Karpas-422 (cell line): ENCODE data around the gene VAT1L. TPM values are rescaled to one million over a fixed set of nuclear protein-coding genes. Genes with fewer than 3 reads are reported as not detected.

Source experiments
- DNase-seq: peaks from one replicate; pipeline ENCODE4 v3.0.0-alpha.2; 2015
- H2AFZ ChIP-seq: fragments of 200-600 bp; sonication (generic); 2 replicates; pipeline ENCODE4 v1.6.1; 2014; ENCODE audit warnings: antibody characterized with exemption, low read length, mixed read lengths
- H3K27ac ChIP-seq: fragments of 200-600 bp; sonication (generic); 2 replicates; pipeline ENCODE4 v1.5.1; 2014; ENCODE audit warnings: mild to moderate bottlenecking, low read length, moderate library complexity
- H3K27me3 ChIP-seq: fragments of 200-600 bp; sonication (generic); 2 replicates; pipeline ENCODE4 v1.6.1; 2014; ENCODE audit warnings: low read length, mixed read lengths
- H3K36me3 ChIP-seq: fragments of 200-600 bp; sonication (generic); 2 replicates; pipeline ENCODE4 v1.6.1; 2014; ENCODE audit warnings: low read length, mixed read lengths; ENCODE audit not compliant: insufficient read depth
- H3K4me1 ChIP-seq: fragments of 200-600 bp; sonication (generic); 2 replicates; pipeline ENCODE4 v1.6.1; 2014; ENCODE audit warnings: mild to moderate bottlenecking, low read length, mixed read lengths
- H3K4me2 ChIP-seq: fragments of 200-600 bp; sonication (generic); 2 replicates; pipeline ENCODE4 v1.6.1; 2014; ENCODE audit warnings: low read length, low read depth, mild to moderate bottlenecking; ENCODE audit not compliant: poor library complexity, severe bottlenecking
- H3K4me3 ChIP-seq: fragments of 200-600 bp; sonication (generic); 2 replicates; pipeline ENCODE4 v1.5.1; 2014; ENCODE audit warnings: mild to moderate bottlenecking, antibody characterized with exemption, low read length, mixed read lengths
- H3K79me2 ChIP-seq: fragments of 200-600 bp; sonication (generic); 2 replicates; pipeline ENCODE4 v1.6.1; 2014; ENCODE audit warnings: mild to moderate bottlenecking, low read length, mixed read lengths
- H3K9ac ChIP-seq: fragments of 200-600 bp; sonication (generic); 2 replicates; pipeline ENCODE4 v1.6.0; 2014; ENCODE audit warnings: low read length
- H3K9me2 ChIP-seq: fragments of 200-600 bp; sonication (generic), shearing (Covaris generic); replicated peaks from 2 replicates; pipeline ENCODE4 v1.6.0; 2014; ENCODE audit warnings: mild to moderate bottlenecking, low read length, moderate library complexity; ENCODE audit not compliant: insufficient read depth
- H3K9me3 ChIP-seq: fragments of 300-700, 200-600 bp; sonication (generic); 2 replicates; pipeline ENCODE4 v1.6.1; 2014; ENCODE audit warnings: low read length, mixed read lengths
- H4K20me1 ChIP-seq: fragments of 200-600 bp; sonication (generic); 2 replicates; pipeline ENCODE4 v1.6.1; 2014; ENCODE audit warnings: mild to moderate bottlenecking, antibody characterized with exemption, low read length, low read depth; ENCODE audit not compliant: insufficient read depth
- total RNA-seq: library from RNA; depleted of rRNA; stranded (reverse); fragments of >200 nt; shearing (Covaris generic); gene quantifications from 2 replicates; pipeline ENCODE4 v1.2.3, GENCODE V29; 2014; ENCODE audit warnings: low replicate concordance

The VAT1L gene
- total RNA-seq, 1 experiment from 2014 or later = 5.1 TPM

DNA sequence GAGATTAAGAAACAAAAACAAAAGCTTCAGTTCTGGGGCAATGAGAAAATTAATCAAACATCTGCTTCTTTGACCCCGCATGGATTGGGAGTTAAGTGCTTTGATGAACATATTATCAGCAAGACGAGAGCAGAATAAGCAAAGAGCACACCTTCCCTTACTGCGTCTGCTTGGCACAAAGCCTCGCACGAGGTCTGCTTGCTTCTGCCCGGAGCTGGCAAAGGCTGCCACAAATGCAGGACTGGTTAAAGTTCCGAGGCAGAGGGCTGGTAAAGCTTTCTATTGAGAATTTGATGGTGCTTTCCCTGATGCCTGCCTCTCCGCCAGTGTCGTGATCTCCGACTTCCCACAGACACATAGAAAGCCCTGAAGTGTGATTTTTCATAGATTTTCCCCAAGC, 17.0 kb downstream of the VAT1L start:
- Histone ChIP-seq H3K4me1 (peaks cover 6% of the 10 kb centered on the region), H3K27me3 (no peaks in the 10 kb centered on the region), H3K27ac (no peak overlapping the region), H4K20me1 (0 out of 2 replicates have a peak, but pooled peaks cover 5% of the 10 kb centered on the region), H3K9me3 (no peaks in the 10 kb centered on the region), H2AFZ (no peak overlapping the region), H3K9me2 (no peaks in the 10 kb centered on the region), H3K9ac (no peak overlapping the region), H3K79me2 (no peaks in the 10 kb centered on the region), H3K4me2 (no peak overlapping the region), H3K36me3 (no peaks in the 10 kb centered on the region), H3K4me3 (no peak overlapping the region)
- no peak for DNase-seq

DNA sequence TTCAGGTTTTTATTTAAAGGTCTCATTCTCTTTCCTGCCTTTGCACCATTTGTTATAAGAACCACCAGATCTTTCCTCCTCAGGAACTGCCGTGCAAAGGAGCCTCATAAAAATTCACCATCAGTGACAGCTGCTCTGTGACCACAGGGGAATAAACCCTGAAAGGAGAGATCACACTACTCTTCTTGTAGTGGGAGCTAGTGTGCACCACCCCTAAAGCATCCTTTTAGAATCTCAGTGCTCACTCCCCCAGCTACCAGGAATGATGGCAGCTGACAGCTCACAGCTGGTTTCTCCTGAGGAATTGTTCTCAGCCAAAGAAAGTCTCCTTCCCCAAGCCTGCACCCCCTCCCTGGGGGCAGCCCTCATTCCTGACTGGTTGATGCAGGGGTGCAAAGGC, 18.7 kb downstream of the VAT1L start:
- no peaks in the 10 kb centered on the region for H3K36me3 ChIP-seq
- no peak overlapping the region for H3K27ac ChIP-seq
- peaks cover 6% of the 10 kb centered on the region for H3K4me1 ChIP-seq
- H3K9ac ChIP-seq = no peak overlapping the region
- no peaks in the 10 kb centered on the region for H3K27me3 ChIP-seq
- H3K4me3 ChIP-seq = no peak overlapping the region
- no peak overlapping the region for H3K4me2 ChIP-seq
- H3K79me2 ChIP-seq = no peaks in the 10 kb centered on the region
- no peaks in the 10 kb centered on the region for H3K9me2 ChIP-seq
- no peak overlapping the region for H2AFZ ChIP-seq
- 0 out of 2 replicates have a peak, but pooled peaks cover 5% of the 10 kb centered on the region for H4K20me1 ChIP-seq
- no peaks in the 10 kb centered on the region for H3K9me3 ChIP-seq
- DNase-seq = no peak

DNA sequence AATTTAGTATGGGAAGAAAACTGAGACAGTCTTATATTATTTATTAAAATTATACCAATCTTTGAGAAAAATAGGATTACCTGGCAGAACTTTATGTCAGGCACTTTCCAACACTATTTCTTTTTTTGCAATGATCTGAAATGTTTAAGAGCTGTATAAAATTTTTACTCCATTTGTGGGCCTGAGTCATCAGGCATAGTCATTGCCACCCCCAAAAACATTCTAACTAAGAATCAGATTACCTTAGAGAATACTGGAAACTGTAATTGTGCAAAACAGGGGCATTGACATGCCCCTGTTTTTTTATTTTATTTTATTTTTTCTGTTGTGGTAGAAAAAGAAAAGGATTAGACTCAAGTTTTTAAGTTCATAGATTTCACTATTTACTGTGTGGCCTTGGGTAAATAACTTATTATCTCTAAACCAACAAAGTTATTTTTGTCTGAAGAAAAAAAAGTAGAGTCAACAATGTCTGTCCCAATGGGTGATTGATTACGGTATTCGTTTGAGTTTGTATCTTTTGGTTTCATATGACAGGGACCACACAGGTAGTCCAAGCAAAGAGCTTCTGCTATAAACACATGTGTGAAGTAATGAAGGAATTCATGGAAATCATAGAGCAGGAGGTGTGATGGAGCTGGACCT, 24.6 kb downstream of the VAT1L start:
- Histone ChIP-seq H3K9ac (no peak overlapping the region), H3K4me1 (peaks cover 9% of the 10 kb centered on the region), H3K27me3 (no peaks in the 10 kb centered on the region), H3K4me3 (no peak overlapping the region), H4K20me1 (no peaks in the 10 kb centered on the region), H3K27ac (no peak overlapping the region), H3K4me2 (no peak overlapping the region), H3K9me3 (no peaks in the 10 kb centered on the region), H3K79me2 (no peaks in the 10 kb centered on the region), H3K36me3 (no peaks in the 10 kb centered on the region), H3K9me2 (no peaks in the 10 kb centered on the region), H2AFZ (no peak overlapping the region)
- DNase-seq = no peak

DNA sequence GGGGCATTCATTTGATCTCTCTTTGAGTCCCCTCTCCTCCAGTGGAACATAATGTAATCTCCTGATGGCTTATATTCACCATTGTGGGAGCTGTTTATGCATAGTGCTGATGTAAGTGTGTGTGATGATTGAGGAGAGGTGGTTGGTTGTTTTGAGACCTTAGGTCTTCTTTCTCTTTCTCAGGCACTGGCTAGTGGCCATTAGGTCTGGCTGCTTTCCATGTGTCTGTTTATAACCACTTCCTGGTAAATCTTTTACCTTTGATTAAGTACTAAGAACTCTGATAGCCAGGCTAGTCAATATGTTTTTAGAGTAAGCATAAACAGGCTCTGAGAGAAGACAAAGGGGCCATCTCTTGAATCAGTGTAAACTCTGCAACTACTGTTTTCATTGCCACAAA, 27.9 kb downstream of the VAT1L start:
- H3K4me3 ChIP-seq = no peak overlapping the region
- H3K27me3 ChIP-seq = no peaks in the 10 kb centered on the region
- H4K20me1 ChIP-seq = no peaks in the 10 kb centered on the region
- no peak overlapping the region for H2AFZ ChIP-seq
- H3K27ac ChIP-seq = no peak overlapping the region
- H3K9ac ChIP-seq = no peak overlapping the region
- H3K9me3 ChIP-seq = no peaks in the 10 kb centered on the region
- DNase-seq = no peak
- no peaks in the 10 kb centered on the region for H3K36me3 ChIP-seq
- no peak overlapping the region for H3K4me2 ChIP-seq
- no peaks in the 10 kb centered on the region for H3K79me2 ChIP-seq
- no peaks in the 10 kb centered on the region for H3K9me2 ChIP-seq
- peaks cover 11% of the 10 kb centered on the region for H3K4me1 ChIP-seq

DNA sequence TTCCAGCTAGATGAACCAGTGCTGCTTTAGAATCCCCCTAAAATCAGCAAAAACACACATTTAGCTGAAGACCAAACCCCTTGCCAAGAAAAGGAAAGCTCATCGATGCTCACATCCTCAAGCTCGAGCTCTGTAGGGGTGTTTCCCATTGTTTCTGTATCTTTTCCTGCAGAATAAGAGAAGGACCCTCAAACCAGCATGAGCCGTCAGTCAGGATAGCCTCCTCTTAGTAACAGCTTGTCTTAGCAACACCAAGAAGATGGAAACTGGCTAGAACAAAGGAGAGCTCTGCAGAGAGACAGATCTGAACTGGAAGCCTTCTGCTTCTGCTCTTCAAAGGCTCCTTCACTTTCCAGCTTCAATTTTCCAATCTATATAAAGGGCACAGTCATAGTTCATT, 32.0 kb downstream of the VAT1L start:
- Histone ChIP-seq H3K27me3 (no peaks in the 10 kb centered on the region), H3K9me2 (no peaks in the 10 kb centered on the region), H4K20me1 (no peaks in the 10 kb centered on the region), H2AFZ (no peak overlapping the region), H3K9ac (no peak overlapping the region), H3K27ac (no peak overlapping the region), H3K4me2 (no peak overlapping the region), H3K79me2 (no peaks in the 10 kb centered on the region), H3K4me3 (no peak overlapping the region), H3K9me3 (no peaks in the 10 kb centered on the region), H3K36me3 (no peaks in the 10 kb centered on the region), H3K4me1 (peaks cover 11% of the 10 kb centered on the region)
- no peak for DNase-seq

DNA sequence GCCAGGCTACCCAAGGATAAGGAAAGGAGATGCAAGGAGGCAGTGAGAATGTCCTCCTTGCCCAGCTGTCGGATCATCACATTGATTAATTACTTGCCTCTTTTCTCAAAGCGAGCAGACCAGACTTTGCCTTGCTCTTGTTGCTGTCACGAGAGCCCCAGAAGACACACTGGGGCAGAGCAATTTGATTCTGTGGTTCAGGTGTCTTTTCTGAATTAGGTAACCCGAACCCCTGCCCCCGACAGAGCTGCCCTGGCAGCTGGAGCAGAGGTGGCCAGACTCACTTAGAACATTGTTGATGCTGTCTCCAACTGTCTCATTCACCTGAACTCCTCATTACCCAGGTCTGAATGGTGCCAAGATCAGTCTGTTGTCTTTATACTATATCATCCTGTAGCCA, 34.3 kb downstream of the VAT1L start:
- H4K20me1 ChIP-seq = no peaks in the 10 kb centered on the region
- H3K9me3 ChIP-seq = no peaks in the 10 kb centered on the region
- H3K36me3 ChIP-seq = no peaks in the 10 kb centered on the region
- no peak overlapping the region for H3K9ac ChIP-seq
- H3K9me2 ChIP-seq = no peaks in the 10 kb centered on the region
- no peaks in the 10 kb centered on the region for H3K79me2 ChIP-seq
- no peak overlapping the region for H3K4me3 ChIP-seq
- peaks cover 5% of the 10 kb centered on the region for H3K4me1 ChIP-seq
- no peak overlapping the region for H2AFZ ChIP-seq
- DNase-seq = no peak
- H3K27ac ChIP-seq = no peak overlapping the region
- H3K27me3 ChIP-seq = no peaks in the 10 kb centered on the region
- H3K4me2 ChIP-seq = no peak overlapping the region

DNA sequence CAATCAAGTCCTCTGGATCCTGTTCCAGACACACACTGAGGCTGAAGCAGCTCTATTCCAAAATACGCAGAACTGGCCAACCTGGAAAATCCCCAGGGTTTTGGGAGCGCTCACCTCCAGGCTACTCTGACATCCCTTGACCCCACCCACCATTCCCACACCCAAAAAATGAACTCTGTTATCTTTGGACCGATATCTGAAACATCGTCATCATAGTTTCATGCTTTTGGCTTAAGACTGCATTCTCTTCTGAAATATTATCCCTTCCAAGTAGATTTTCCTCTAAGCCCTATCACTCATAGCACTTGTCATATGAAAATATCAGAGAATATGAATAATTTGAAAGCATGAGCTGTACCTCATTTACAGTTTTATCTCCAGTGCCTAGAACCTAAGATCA, 34.7 kb downstream of the VAT1L start:
- Histone ChIP-seq H2AFZ (no peak overlapping the region), H3K9me2 (no peaks in the 10 kb centered on the region), H3K4me3 (no peak overlapping the region), H3K4me1 (peaks cover under 1% of the 10 kb centered on the region), H3K27ac (no peak overlapping the region), H3K36me3 (no peaks in the 10 kb centered on the region), H3K9ac (no peak overlapping the region), H3K79me2 (no peaks in the 10 kb centered on the region), H3K27me3 (no peaks in the 10 kb centered on the region), H3K9me3 (no peaks in the 10 kb centered on the region), H4K20me1 (no peaks in the 10 kb centered on the region), H3K4me2 (no peak overlapping the region)
- no peak for DNase-seq

DNA sequence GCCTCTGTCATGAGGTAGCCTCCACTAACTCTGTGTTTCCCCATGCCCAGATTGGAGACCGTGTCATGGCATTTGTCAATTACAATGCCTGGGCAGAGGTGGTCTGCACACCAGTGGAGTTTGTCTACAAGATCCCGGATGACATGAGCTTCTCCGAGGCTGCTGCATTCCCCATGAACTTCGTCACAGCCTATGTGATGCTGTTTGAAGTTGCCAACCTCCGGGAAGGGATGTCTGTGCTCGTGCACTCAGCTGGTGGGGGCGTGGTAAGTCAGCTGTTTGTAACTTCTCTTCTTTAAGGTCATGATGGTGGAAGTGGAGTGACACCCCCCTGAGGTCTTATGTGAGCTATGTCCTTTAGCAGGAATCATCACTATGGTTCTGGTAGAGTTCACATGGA, 36.8 kb downstream of the VAT1L start:
- Histone ChIP-seq H3K4me3 (no peak overlapping the region), H3K36me3 (no peaks in the 10 kb centered on the region), H2AFZ (no peak overlapping the region), H3K9me2 (no peaks in the 10 kb centered on the region), H4K20me1 (no peaks in the 10 kb centered on the region), H3K27me3 (no peaks in the 10 kb centered on the region), H3K9ac (no peak overlapping the region), H3K4me1 (no peaks in the 10 kb centered on the region), H3K4me2 (no peak overlapping the region), H3K79me2 (no peaks in the 10 kb centered on the region), H3K27ac (no peak overlapping the region), H3K9me3 (no peaks in the 10 kb centered on the region)
- no peak for DNase-seq

DNA sequence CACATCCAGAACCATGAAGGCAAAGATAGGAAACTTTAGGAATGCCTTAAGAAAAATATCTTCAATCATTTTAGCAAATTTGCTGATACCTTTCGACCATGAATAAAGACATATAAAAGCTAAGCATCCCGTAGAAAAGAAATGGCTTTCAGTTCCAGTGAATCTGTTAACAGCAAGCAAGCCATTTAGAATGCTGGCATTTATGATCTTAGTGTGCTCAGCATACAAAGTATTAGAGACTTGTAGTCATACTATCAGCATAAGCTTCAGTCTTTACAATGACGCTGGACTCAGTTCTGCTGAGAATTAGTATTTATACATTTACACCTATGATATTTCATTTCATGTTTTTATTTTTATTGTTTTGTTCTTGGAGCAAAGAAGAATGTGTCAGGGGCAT, 38.7 kb downstream of the VAT1L start:
- Histone ChIP-seq H3K4me2 (no peak overlapping the region), H3K9me3 (no peaks in the 10 kb centered on the region), H3K9me2 (no peaks in the 10 kb centered on the region), H3K9ac (no peak overlapping the region), H3K4me3 (no peak overlapping the region), H2AFZ (no peak overlapping the region), H3K36me3 (no peaks in the 10 kb centered on the region), H3K27ac (no peak overlapping the region), H3K79me2 (no peaks in the 10 kb centered on the region), H3K4me1 (no peaks in the 10 kb centered on the region), H3K27me3 (no peaks in the 10 kb centered on the region), H4K20me1 (no peaks in the 10 kb centered on the region)
- DNase-seq = no peak
